HepG2 (cell line): Measurements from ENCODE around the gene LTB4R. TPM values are rescaled to one million over a fixed set of nuclear protein-coding genes. Genes with fewer than 3 reads are reported as not detected.

Experiments used
- ATF6 ChIP-seq: sonication (generic); formaldehyde crosslinking; conservative IDR thresholded peaks from 2 replicates; pipeline ENCODE4 v1.4.0; 2020; ENCODE audit warnings: missing genetic modification reagents
- CENPX ChIP-seq: sonication (generic); formaldehyde crosslinking; IDR thresholded peaks from 2 replicates; pipeline ENCODE4 v1.9.0; 2021; ENCODE audit warnings: mild to moderate bottlenecking, missing genetic modification reagents, moderate library complexity
- HHEX ChIP-seq: IDR thresholded peaks from 2 replicates; pipeline ENCODE4 v1.6.1; 2016; ENCODE audit warnings: control low read depth
- KDM4B ChIP-seq: sonication (generic); formaldehyde crosslinking; IDR thresholded peaks from 2 replicates; pipeline ENCODE4 v1.4.0; 2020; ENCODE audit warnings: missing genetic modification reagents
- MIXL1 ChIP-seq: IDR thresholded peaks from 2 replicates; pipeline ENCODE4 v1.6.1; 2016
- NR2C2 ChIP-seq: sonication (generic); formaldehyde crosslinking; IDR thresholded peaks from 2 replicates; pipeline ENCODE4 v1.4.0; 2020; ENCODE audit warnings: missing genetic modification reagents, mild to moderate bottlenecking, moderate library complexity, borderline replicate concordance
- NR3C1 ChIP-seq: sonication (generic); formaldehyde crosslinking; IDR thresholded peaks from 2 replicates; pipeline ENCODE4 v1.4.0; 2020; ENCODE audit warnings: missing genetic modification reagents
- SKI ChIP-seq: fragments of 450-650 bp; IDR thresholded peaks from one replicate; pipeline ENCODE4 v1.6.1; 2018; ENCODE audit warnings: mild to moderate bottlenecking; ENCODE audit not compliant: partially characterized antibody
- SKIL ChIP-seq: sonication (generic); formaldehyde crosslinking; IDR thresholded peaks from 2 replicates; pipeline ENCODE4 v1.8.0; 2022; ENCODE audit warnings: missing genetic modification reagents, mild to moderate bottlenecking, moderate library complexity, borderline replicate concordance
- ZBTB40 ChIP-seq, 2 experiments: fragments of 450-650 bp in 1 of 2; sonication (generic) in 1 of 2; formaldehyde crosslinking in 1 of 2; IDR thresholded peaks; 2 replicates each; pipeline versions ENCODE4 v1.6.1 to v1.8.0; 2016 to 2022; ENCODE audit warnings: antibody characterized with exemption in 1 of 2, mild to moderate bottlenecking in 1 of 2, missing genetic modification reagents in 1 of 2
- ZFP36L2 ChIP-seq: sonication (generic); formaldehyde crosslinking; IDR thresholded peaks from 2 replicates; pipeline ENCODE4 v1.4.0; 2020; ENCODE audit warnings: missing genetic modification reagents
- ZNF17 ChIP-seq: sonication (generic); formaldehyde crosslinking; IDR thresholded peaks from 2 replicates; pipeline ENCODE4 v1.5.0; 2020; ENCODE audit warnings: mild to moderate bottlenecking, missing genetic modification reagents
- ZNF597 ChIP-seq: sonication (generic); formaldehyde crosslinking; IDR thresholded peaks from 2 replicates; pipeline ENCODE4 v1.5.0; 2020; ENCODE audit warnings: missing genetic modification reagents
- polyA plus RNA-seq, 8 experiments: library from polyadenylated mRNA; depleted of rRNA in 3 of 8; stranded (reverse) in 7 of 8; unstranded in 1 of 8; fragments of >200 nt; fragmentation: Illumina TruSeq in 4 of 8; extraction: Trizol in 4 of 8; gene quantifications; 2 replicates each; pipeline versions ENCODE4 v1.2.1 to v1.2.3, GENCODE V29; 2011 to 2016; ENCODE audit warnings: low read depth in 4 of 8, missing spikeins in 1 of 8, mixed read lengths in 1 of 8; ENCODE audit not compliant: insufficient read depth in 1 of 8
- total RNA-seq, 5 experiments: library from RNA; depleted of rRNA; stranded (reverse); fragments of >200 nt; fragmentation: Illumina TruSeq; extraction: Trizol; gene quantifications; 2 replicates each; pipeline ENCODE4 v1.2.3, GENCODE V29; 2016; ENCODE audit warnings: low read depth in 1 of 5

LTB4R gene
- total and polyA plus RNA-seq, 2 of the 13 experiments (the other 11 are each of a cell fraction or from before 2014, with no cell fraction given), result 3.2 to 8.2 TPM

- TF ChIP-seq ZFP36L2 (CRISPR knock-in tag), result no peak
- no peak for TF ChIP-seq HHEX (CRISPR knock-in tag)
- TF ChIP-seq SKIL (CRISPR knock-in tag), result no peak
- TF ChIP-seq ZNF597 (CRISPR knock-in tag), result no peak
- no peak for TF ChIP-seq MIXL1
- no peak for TF ChIP-seq CENPX
- TF ChIP-seq ZNF17 (CRISPR knock-in tag), result no peak
- no peak for TF ChIP-seq ZBTB40 (IDR thresholded peaks at IDR 0.05)
- 0 out of 2 replicates have a peak, but pooled peaks have one; percentile 0 for TF ChIP-seq ZBTB40 (CRISPR knock-in tag; IDR thresholded peaks at IDR 0.05)
- TF ChIP-seq NR2C2, result no peak
- TF ChIP-seq ATF6, result no peak
- TF ChIP-seq NR3C1 (CRISPR knock-in tag), result no peak
- TF ChIP-seq SKI, result no peak
- TF ChIP-seq KDM4B, result no peak
Observed at GRCh38 chr14:24283796-24284460, 27.4 kb upstream of the LTB4R start (continued).
